WERI-Rb-1 (cell line): ENCODE measurements around the gene DSC3.

Source experiments
- DNase-seq: peaks from one replicate; pipeline ENCODE4 v3.0.0-alpha.2; 2020
- H3K27ac ChIP-seq: fragments of 250-450 bp; sonication (Bioruptor Pico); 2 replicates; pipeline ENCODE4 v1.5.1; 2020; ENCODE audit warnings: mild to moderate bottlenecking, moderate library complexity
- H3K27me3 ChIP-seq: fragments of 250-450 bp; sonication (Bioruptor Pico); 2 replicates; pipeline ENCODE4 v1.5.1; 2021; ENCODE audit warnings: mild to moderate bottlenecking, low read depth, moderate library complexity; ENCODE audit not compliant: insufficient read depth, severe bottlenecking
- H3K36me3 ChIP-seq: fragments of 250-450 bp; sonication (Bioruptor Pico); 2 replicates; pipeline ENCODE4 v1.5.1; 2020; ENCODE audit warnings: mild to moderate bottlenecking, moderate library complexity
- H3K4me3 ChIP-seq: 2 replicates; pipeline ENCODE4 v1.5.1; 2011; ENCODE audit warnings: low read depth, mild to moderate bottlenecking, control low read depth, low read length
- H3K9me3 ChIP-seq: fragments of 250-450 bp; sonication (Bioruptor Pico); 2 replicates; pipeline ENCODE4 v1.5.1; 2021; ENCODE audit warnings: mild to moderate bottlenecking, moderate library complexity; ENCODE audit not compliant: severe bottlenecking
- CTCF ChIP-seq: IDR thresholded peaks from 2 replicates; pipeline ENCODE4 v1.5.1; 2011; ENCODE audit warnings: low read depth, mild to moderate bottlenecking, control low read depth, inconsistent platforms, low read length

The DSC3 gene

GRCh38 chr18:30992231-30992630 is 50.3 kb downstream of the DSC3 start:
- no peak for DNase-seq
- Histone ChIP-seq H3K9me3 (no peaks in the 10 kb centered on the region), H3K27ac (no peak overlapping the region), H3K4me3 (no peak overlapping the region), H3K27me3 (no peaks in the 10 kb centered on the region), H3K36me3 (no peaks in the 10 kb centered on the region)
- no peak for TF ChIP-seq CTCF

- Histone ChIP-seq H3K4me3 (no peak overlapping the region), H3K36me3 (no peaks in the 10 kb centered on the region), H3K27me3 (no peaks in the 10 kb centered on the region), H3K27ac (no peak overlapping the region), H3K9me3 (no peaks in the 10 kb centered on the region)
- DNase-seq = no peak
- no peak for TF ChIP-seq CTCF
Measured at GRCh38 chr18:30991397-30991796, 51.1 kb downstream of the DSC3 start.

GRCh38 chr18:30989141-30989540 is 53.4 kb downstream of the DSC3 start:
- H3K9me3 ChIP-seq = no peaks in the 10 kb centered on the region
- no peak for TF ChIP-seq CTCF

GRCh38 chr18:30988440-30988839 is 54.1 kb downstream of the DSC3 start:
- TF ChIP-seq CTCF = no peak
- no peak overlapping the region for H3K4me3 ChIP-seq
- no peaks in the 10 kb centered on the region for H3K27me3 ChIP-seq
- no peaks in the 10 kb centered on the region for H3K9me3 ChIP-seq
- H3K27ac ChIP-seq = no peak overlapping the region
- H3K36me3 ChIP-seq = no peaks in the 10 kb centered on the region
- DNase-seq = no peak

More at GRCh38 chr18:30989141-30989540, 53.4 kb downstream of the DSC3 start:
- H3K27ac ChIP-seq = no peak overlapping the region
- no peaks in the 10 kb centered on the region for H3K27me3 ChIP-seq
- H3K4me3 ChIP-seq = no peak overlapping the region
- no peaks in the 10 kb centered on the region for H3K36me3 ChIP-seq
- DNase-seq = no peak

GRCh38 chr18:30987467-30988241 is 54.9 kb downstream of the DSC3 start:
- TF ChIP-seq CTCF = no peak
- Histone ChIP-seq H3K27ac (no peak overlapping the region), H3K4me3 (no peak overlapping the region), H3K27me3 (no peaks in the 10 kb centered on the region), H3K36me3 (no peaks in the 10 kb centered on the region), H3K9me3 (no peaks in the 10 kb centered on the region)
- no peak for DNase-seq

GRCh38 chr18:30985753-30986152 is 56.8 kb downstream of the DSC3 start:
- H3K27ac ChIP-seq = no peak overlapping the region
- no peaks in the 10 kb centered on the region for H3K27me3 ChIP-seq
- H3K9me3 ChIP-seq = no peaks in the 10 kb centered on the region
- DNase-seq = no peak
- no peak for TF ChIP-seq CTCF
- no peaks in the 10 kb centered on the region for H3K36me3 ChIP-seq
- H3K4me3 ChIP-seq = no peak overlapping the region
